Kidney (tissue), 14 donors: ENCODE results near the gene NUDT9. TPM values are rescaled to one million over a fixed set of nuclear protein-coding genes. Genes with fewer than 3 reads are reported as not detected.

Source experiments
- DNase-seq, 5 donors: peaks; one replicate each; pipeline ENCODE4 v3.0.0-alpha.2; 2013 to 2020
- FAIRE-seq: peaks from 2 replicates; lab custom pipeline; 2012; peaks lifted over from hg19 to GRCh38; lab: Jason Lieb, UNC
- H3K27ac ChIP-seq, 2 donors: one replicate each; pipeline ENCODE4 v1.7.0; 2013; ENCODE audit warnings: low read depth in 2 of 2, low read length in 2 of 2, inconsistent platforms in 1 of 2
- H3K27me3 ChIP-seq: one replicate; pipeline ENCODE4 v1.7.1; 2013; ENCODE audit warnings: low read length, inconsistent platforms; ENCODE audit not compliant: control insufficient read depth, insufficient read depth
- H3K36me3 ChIP-seq, 3 donors: one replicate each; pipeline versions ENCODE4 v1.7.0 to v1.7.1; 2013; ENCODE audit warnings: low read length in 3 of 3, control low read depth in 1 of 3, inconsistent platforms in 1 of 3; ENCODE audit not compliant: insufficient read depth in 3 of 3, control insufficient read depth in 2 of 3
- H3K4me1 ChIP-seq, 3 donors: one replicate each; pipeline versions ENCODE4 v1.7.0 to v1.7.1; 2013; ENCODE audit warnings: low read length in 3 of 3, inconsistent platforms in 1 of 3, low read depth in 1 of 3; ENCODE audit not compliant: control insufficient read depth in 2 of 3, insufficient read depth in 2 of 3
- H3K4me3 ChIP-seq, 3 donors: one replicate each; pipeline versions ENCODE4 v1.7.0 to v1.8.1; 2013; ENCODE audit warnings: low read length in 3 of 3, control low read depth in 1 of 3, inconsistent platforms in 1 of 3
- H3K9ac ChIP-seq, 3 donors: one replicate each; pipeline versions ENCODE4 v1.7.0 to v1.7.1; 2013; ENCODE audit warnings: low read length in 3 of 3, control low read depth in 1 of 3, inconsistent platforms in 1 of 3
- H3K9me3 ChIP-seq, 3 donors: one replicate each; pipeline versions ENCODE4 v1.7.0 to v1.7.1; 2013; ENCODE audit warnings: low read length in 3 of 3, control low read depth in 1 of 3, inconsistent platforms in 1 of 3; ENCODE audit not compliant: control insufficient read depth in 2 of 3, insufficient read depth in 1 of 3
- CTCF ChIP-seq: IDR thresholded peaks from 3 replicates; pipeline ENCODE4 v1.5.1; 2012; ENCODE audit warnings: mild to moderate bottlenecking, moderate library complexity, borderline replicate concordance; ENCODE audit not compliant: insufficient read depth; ENCODE audit errors: extremely low read depth
- intact Hi-C: fragments of 100-400 bp; cut with DNase I; formaldehyde crosslinking; loops from one replicate; pipeline ENCODE4 v1.11.1; 2022
- polyA plus RNA-seq: library from polyadenylated mRNA; stranded (reverse); fragments of 350-450 nt; fragmentation: Illumina TruSeq; extraction: RNeasy Lipid Tissue Mini Kit (QIAGEN cat#74804); gene quantifications from one replicate; pipeline ENCODE4 v1.2.3, GENCODE V29; 2014; ENCODE audit warnings: low read depth, low replicate concordance; ENCODE audit not compliant: insufficient read depth
- total RNA-seq: library from RNA; stranded (reverse); fragmentation: NEBNext Ultra II Directional; extraction: Animal tissue kit (Norgen Biotek cat#: 25700); gene quantifications from one replicate; pipeline ENCODE4 v1.2.1, GENCODE V29; 2021
- donor health status: control.
- donor health status: control.
- donor health status: control.
- donor health status: control.
- donor health status: control.
- donor health status: DM: yes; HTN: yes; CAD: no.
- donor health status: Normal renal cell carcinoma (clear cell type).

NUDT9 gene
- total and polyA plus RNA-seq, 2 donors from 2014 or later: 30.4 to 49.5 TPM

- H3K9me3 ChIP-seq: no peaks in the 10 kb centered on the region
- no peak for DNase-seq
- no peak overlapping the region for H3K27ac ChIP-seq
- H3K4me3 ChIP-seq: no peak overlapping the region
- H3K36me3 ChIP-seq: no peaks in the 10 kb centered on the region
- no peak for FAIRE-seq
- intact Hi-C loops: no loop called here
- H3K4me1 ChIP-seq: peaks cover 7 to 13% (median 7%) of the 10 kb centered on the region in 3 donors
- no peaks in the 10 kb centered on the region for H3K27me3 ChIP-seq
- no peak overlapping the region for H3K9ac ChIP-seq
- TF ChIP-seq CTCF: no peak
Observed at GRCh38 chr4:87425711-87426110, 3.3 kb downstream of the NUDT9 start.

- Histone ChIP-seq H3K27ac (no peak overlapping the region), H3K9me3 (no peaks in the 10 kb centered on the region), H3K36me3 (no peaks in the 10 kb centered on the region), H3K27me3 (no peaks in the 10 kb centered on the region), H3K4me1 (peaks cover 5 to 8% (median 6%) of the 10 kb centered on the region in 3 donors), H3K9ac (no peak overlapping the region), H3K4me3 (no peak overlapping the region)
- no peak for TF ChIP-seq CTCF
- no peak for FAIRE-seq
- no peak for DNase-seq
- intact Hi-C loops: no loop called here
Observed at GRCh38 chr4:87426865-87427517, 4.6 kb downstream of the NUDT9 start.

- H3K27ac ChIP-seq: no peak overlapping the region
- peaks cover 4 to 8% (median 6%) of the 10 kb centered on the region in 3 donors for H3K4me1 ChIP-seq
- no peak overlapping the region for H3K4me3 ChIP-seq
- DNase-seq (peak in 2 of 5 donors; percentile 56 to 72), FAIRE-seq (no peak)
- no peak for TF ChIP-seq CTCF
- no peaks in the 10 kb centered on the region for H3K27me3 ChIP-seq
- H3K9ac ChIP-seq: no peak overlapping the region
- intact Hi-C loops: no loop called here
- H3K9me3 ChIP-seq: no peaks in the 10 kb centered on the region
- H3K36me3 ChIP-seq: no peaks in the 10 kb centered on the region
Observed at GRCh38 chr4:87427518-87427868, 5.1 kb downstream of the NUDT9 start.

GRCh38 chr4:87428979-87429378 lies 6.6 kb downstream of the NUDT9 start:
- intact Hi-C loops: no loop called here
- no peak for TF ChIP-seq CTCF
- no peak overlapping the region for H3K27ac ChIP-seq
- no peaks in the 10 kb centered on the region for H3K27me3 ChIP-seq
- H3K4me1 ChIP-seq: peaks cover under 1 to 6% (median 4%) of the 10 kb centered on the region in 3 donors
- H3K9me3 ChIP-seq: no peaks in the 10 kb centered on the region
- no peak for DNase-seq
- no peak for FAIRE-seq
- H3K9ac ChIP-seq: no peak overlapping the region
- no peaks in the 10 kb centered on the region for H3K36me3 ChIP-seq
- H3K4me3 ChIP-seq: no peak overlapping the region
